GM20000 (cell line): Measurements from ENCODE around the gene CRIM1.

Experiments used
- DNase-seq: peaks from one replicate; pipeline ENCODE4 v3.0.0; 2012; ENCODE audit warnings: low spot score
- CTCF ChIP-seq: IDR thresholded peaks from 2 replicates; pipeline ENCODE4 v1.5.1; 2012; ENCODE audit warnings: mild to moderate bottlenecking, control low read depth; ENCODE audit errors: extremely low read depth, missing control alignments

Gene CRIM1

GRCh38 chr2:36389091-36389564 is 33.5 kb downstream of the CRIM1 start:
- DNase-seq: no peak
- TF ChIP-seq CTCF: no peak

- no peak for DNase-seq
- TF ChIP-seq CTCF: no peak
Measured at GRCh38 chr2:36389577-36389976, 34.0 kb downstream of the CRIM1 start.

- no peak for TF ChIP-seq CTCF
- DNase-seq: no peak
Measured at GRCh38 chr2:36392571-36393255, 37.1 kb downstream of the CRIM1 start.

- no peak for TF ChIP-seq CTCF
- no peak for DNase-seq
Measured at GRCh38 chr2:36393738-36394256, 38.2 kb downstream of the CRIM1 start.

GRCh38 chr2:36394804-36395203 is 39.2 kb downstream of the CRIM1 start:
- no peak for TF ChIP-seq CTCF
- no peak for DNase-seq

- DNase-seq: no peak
- TF ChIP-seq CTCF: no peak
Measured at GRCh38 chr2:36395866-36396265, 40.3 kb downstream of the CRIM1 start.

- no peak for TF ChIP-seq CTCF
- no peak for DNase-seq
Measured at GRCh38 chr2:36396878-36397539, 41.4 kb downstream of the CRIM1 start.
